Measurements from ENCODE around the gene DMRT3.

- TF ChIP-seq CTCF (IDR thresholded peaks at IDR 0.05; ENCODE audit: low read depth, low read length, poor library complexity, severe bottlenecking) (no peak), EZH2phosphoT487 (IDR thresholded peaks at IDR 0.05; ENCODE audit: borderline replicate concordance, low read length) (no peak)
Measured at GRCh38 chr9:974996-975739, 1.3 kb upstream of the DMRT3 start.
